Measurements from ENCODE around the gene RAD51B.

The RAD51B gene

DNA sequence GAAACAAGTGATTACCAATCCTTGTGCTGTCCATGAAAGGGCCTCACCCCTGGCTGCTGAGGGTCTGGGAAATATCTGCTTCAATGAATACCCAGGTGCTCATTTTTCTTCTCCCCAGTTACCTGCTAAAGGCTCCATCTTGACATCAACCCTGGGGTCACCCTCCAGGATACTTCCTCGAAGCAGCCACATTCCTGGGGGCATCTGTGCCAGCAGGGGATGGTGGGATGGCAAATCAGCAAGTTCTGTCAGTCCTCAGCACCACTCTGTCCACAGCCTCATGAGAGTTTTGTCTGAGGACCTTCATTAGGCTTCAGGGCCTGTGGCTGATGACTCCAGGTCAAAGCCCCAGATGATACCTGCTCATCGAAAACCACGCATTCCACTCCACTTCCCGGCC is 848.4 kb downstream of the RAD51B start:
- no peak overlapping the region for H3K27ac ChIP-seq (ENCODE audit: extremely low read depth, low read depth, low read length)
- no peaks in the 10 kb centered on the region for H3K4me1 ChIP-seq (ENCODE audit: control insufficient read depth, insufficient read depth, low read length)
- no peaks in the 10 kb centered on the region for H3K9me3 ChIP-seq (ENCODE audit: control insufficient read depth, insufficient read depth, low read depth, low read length)
- TF ChIP-seq, protein P1, sequence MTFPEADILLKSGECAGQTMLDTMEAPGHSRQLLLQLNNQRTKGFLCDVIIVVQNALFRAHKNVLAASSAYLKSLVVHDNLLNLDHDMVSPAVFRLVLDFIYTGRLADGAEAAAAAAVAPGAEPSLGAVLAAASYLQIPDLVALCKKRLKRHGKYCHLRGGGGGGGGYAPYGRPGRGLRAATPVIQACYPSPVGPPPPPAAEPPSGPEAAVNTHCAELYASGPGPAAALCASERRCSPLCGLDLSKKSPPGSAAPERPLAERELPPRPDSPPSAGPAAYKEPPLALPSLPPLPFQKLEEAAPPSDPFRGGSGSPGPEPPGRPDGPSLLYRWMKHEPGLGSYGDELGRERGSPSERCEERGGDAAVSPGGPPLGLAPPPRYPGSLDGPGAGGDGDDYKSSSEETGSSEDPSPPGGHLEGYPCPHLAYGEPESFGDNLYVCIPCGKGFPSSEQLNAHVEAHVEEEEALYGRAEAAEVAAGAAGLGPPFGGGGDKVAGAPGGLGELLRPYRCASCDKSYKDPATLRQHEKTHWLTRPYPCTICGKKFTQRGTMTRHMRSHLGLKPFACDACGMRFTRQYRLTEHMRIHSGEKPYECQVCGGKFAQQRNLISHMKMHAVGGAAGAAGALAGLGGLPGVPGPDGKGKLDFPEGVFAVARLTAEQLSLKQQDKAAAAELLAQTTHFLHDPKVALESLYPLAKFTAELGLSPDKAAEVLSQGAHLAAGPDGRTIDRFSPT (tag by site-specific recombination; IDR thresholded peaks at IDR 0.05), result no peak
- TF ChIP-seq ZNF843 (tag by site-specific recombination; IDR thresholded peaks at IDR 0.05), result no peak
- TF ChIP-seq, protein P2, sequence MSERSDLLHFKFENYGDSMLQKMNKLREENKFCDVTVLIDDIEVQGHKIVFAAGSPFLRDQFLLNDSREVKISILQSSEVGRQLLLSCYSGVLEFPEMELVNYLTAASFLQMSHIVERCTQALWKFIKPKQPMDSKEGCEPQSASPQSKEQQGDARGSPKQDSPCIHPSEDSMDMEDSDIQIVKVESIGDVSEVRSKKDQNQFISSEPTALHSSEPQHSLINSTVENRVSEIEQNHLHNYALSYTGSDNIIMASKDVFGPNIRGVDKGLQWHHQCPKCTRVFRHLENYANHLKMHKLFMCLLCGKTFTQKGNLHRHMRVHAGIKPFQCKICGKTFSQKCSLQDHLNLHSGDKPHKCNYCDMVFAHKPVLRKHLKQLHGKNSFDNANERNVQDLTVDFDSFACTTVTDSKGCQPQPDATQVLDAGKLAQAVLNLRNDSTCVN (tag by site-specific recombination; optimal IDR thresholded peaks at IDR 0.05), result no peak
- TF ChIP-seq, protein P3, sequence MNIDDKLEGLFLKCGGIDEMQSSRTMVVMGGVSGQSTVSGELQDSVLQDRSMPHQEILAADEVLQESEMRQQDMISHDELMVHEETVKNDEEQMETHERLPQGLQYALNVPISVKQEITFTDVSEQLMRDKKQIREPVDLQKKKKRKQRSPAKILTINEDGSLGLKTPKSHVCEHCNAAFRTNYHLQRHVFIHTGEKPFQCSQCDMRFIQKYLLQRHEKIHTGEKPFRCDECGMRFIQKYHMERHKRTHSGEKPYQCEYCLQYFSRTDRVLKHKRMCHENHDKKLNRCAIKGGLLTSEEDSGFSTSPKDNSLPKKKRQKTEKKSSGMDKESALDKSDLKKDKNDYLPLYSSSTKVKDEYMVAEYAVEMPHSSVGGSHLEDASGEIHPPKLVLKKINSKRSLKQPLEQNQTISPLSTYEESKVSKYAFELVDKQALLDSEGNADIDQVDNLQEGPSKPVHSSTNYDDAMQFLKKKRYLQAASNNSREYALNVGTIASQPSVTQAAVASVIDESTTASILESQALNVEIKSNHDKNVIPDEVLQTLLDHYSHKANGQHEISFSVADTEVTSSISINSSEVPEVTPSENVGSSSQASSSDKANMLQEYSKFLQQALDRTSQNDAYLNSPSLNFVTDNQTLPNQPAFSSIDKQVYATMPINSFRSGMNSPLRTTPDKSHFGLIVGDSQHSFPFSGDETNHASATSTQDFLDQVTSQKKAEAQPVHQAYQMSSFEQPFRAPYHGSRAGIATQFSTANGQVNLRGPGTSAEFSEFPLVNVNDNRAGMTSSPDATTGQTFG (tag by site-specific recombination; IDR thresholded peaks at IDR 0.05; ENCODE audit: borderline replicate concordance), result no peak
- TF ChIP-seq REPIN1 (tag by site-specific recombination; IDR thresholded peaks at IDR 0.05; ENCODE audit: low read depth), result no peak
- no peak for TF ChIP-seq ZNF248 (tag by site-specific recombination; IDR thresholded peaks at IDR 0.05)
- no peak for TF ChIP-seq ZNF214 (tag by site-specific recombination; IDR thresholded peaks at IDR 0.05; ENCODE audit: borderline replicate concordance)
- no peak for TF ChIP-seq ZNF747 (tag by site-specific recombination; IDR thresholded peaks at IDR 0.05)
- TF ChIP-seq ZNF830 (tag by site-specific recombination; IDR thresholded peaks at IDR 0.05; ENCODE audit: low read depth), result no peak
- no peak for TF ChIP-seq ZBTB8A (tag by site-specific recombination; IDR thresholded peaks at IDR 0.05)
- no peak for TF ChIP-seq OSR2 (tag by site-specific recombination; IDR thresholded peaks at IDR 0.05)
- no peak for TF ChIP-seq ZNF114 (tag by site-specific recombination; IDR thresholded peaks at IDR 0.05)
- TF ChIP-seq ZNF664 (tag by site-specific recombination; IDR thresholded peaks at IDR 0.05), result no peak
- no peak for TF ChIP-seq ZNF548 (tag by site-specific recombination; IDR thresholded peaks at IDR 0.05)
- CTCF ChIA-PET, result no interaction called here
- POLR2A ChIA-PET, result no interaction called here
- no peak overlapping the region for H3K4me3 ChIP-seq (ENCODE audit: low read depth, low read length)
- no peaks in the 10 kb centered on the region for H3K36me3 ChIP-seq (ENCODE audit: control insufficient read depth in 2 of 2, insufficient read depth in 1 of 2, low read length in 2 of 2)

DNA sequence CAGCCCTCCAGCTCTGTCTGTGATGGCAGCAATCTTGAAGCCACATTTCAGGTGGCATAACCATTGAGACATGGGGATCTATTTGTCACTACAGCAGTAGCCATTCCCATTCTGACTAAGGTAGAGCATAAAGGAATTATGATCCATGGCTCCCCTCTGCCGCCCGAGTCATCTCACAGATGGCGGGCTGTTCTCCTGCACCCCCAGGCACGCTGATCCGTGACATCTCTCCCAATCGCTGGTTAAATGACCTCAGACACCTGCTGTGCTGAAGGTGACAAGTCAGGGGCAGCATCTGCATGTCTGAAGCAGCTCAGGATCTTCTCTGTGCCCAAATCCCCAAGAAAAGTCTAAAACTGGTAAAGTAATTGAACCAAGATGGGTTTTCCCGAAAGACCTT is 849.0 kb downstream of the RAD51B start:
- no peaks in the 10 kb centered on the region for H3K4me1 ChIP-seq (ENCODE audit: control insufficient read depth, insufficient read depth, low read length)
- ChIA-PET POLR2A (no interaction called here), CTCF (interaction anchor here (0.6 kb wide), 1 partner anchor 592 kb away, joined by 3 read pairs; no protein-coding TSS in a partner anchor)
- TF ChIP-seq ZEB2 (tag by site-specific recombination; IDR thresholded peaks at IDR 0.05) (no peak), ZNF585B (tag by site-specific recombination; IDR thresholded peaks at IDR 0.05) (no peak), ZNF132 (tag by site-specific recombination; IDR thresholded peaks at IDR 0.05; ENCODE audit: borderline replicate concordance) (no peak), ZNF626 (tag by site-specific recombination; IDR thresholded peaks at IDR 0.05) (no peak), GLIS2 (tag by site-specific recombination; IDR thresholded peaks at IDR 0.05) (no peak), ZFHX2 (tag by site-specific recombination; conservative IDR thresholded peaks at IDR 0.05) (no peak), ZNF514 (tag by site-specific recombination; IDR thresholded peaks at IDR 0.05) (no peak), YY1 (tag by site-specific recombination; IDR thresholded peaks at IDR 0.05) (no peak), ZFP37 (tag by site-specific recombination; IDR thresholded peaks at IDR 0.05) (no peak), ZNF292 (tag by site-specific recombination; IDR thresholded peaks at IDR 0.05; ENCODE audit: borderline replicate concordance, low read depth) (no peak), ZNF629 (tag by site-specific recombination; IDR thresholded peaks at IDR 0.05) (no peak), ZNF16 (tag by site-specific recombination; IDR thresholded peaks at IDR 0.05; ENCODE audit: low read depth) (no peak), ZNF184 (tag by site-specific recombination; IDR thresholded peaks at IDR 0.05) (no peak), ZNF548 (tag by site-specific recombination; IDR thresholded peaks at IDR 0.05) (no peak)
- TF ChIP-seq, protein P4, sequence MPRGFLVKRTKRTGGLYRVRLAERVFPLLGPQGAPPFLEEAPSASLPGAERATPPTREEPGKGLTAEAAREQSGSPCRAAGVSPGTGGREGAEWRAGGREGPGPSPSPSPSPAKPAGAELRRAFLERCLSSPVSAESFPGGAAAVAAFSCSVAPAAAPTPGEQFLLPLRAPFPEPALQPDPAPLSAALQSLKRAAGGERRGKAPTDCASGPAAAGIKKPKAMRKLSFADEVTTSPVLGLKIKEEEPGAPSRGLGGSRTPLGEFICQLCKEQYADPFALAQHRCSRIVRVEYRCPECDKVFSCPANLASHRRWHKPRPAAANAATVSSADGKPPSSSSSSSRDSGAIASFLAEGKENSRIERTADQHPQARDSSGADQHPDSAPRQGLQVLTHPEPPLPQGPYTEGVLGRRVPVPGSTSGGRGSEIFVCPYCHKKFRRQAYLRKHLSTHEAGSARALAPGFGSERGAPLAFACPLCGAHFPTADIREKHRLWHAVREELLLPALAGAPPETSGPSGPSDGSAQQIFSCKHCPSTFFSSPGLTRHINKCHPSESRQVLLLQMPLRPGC (tag by site-specific recombination; IDR thresholded peaks at IDR 0.05), result no peak

More for the DNA sequence above, 849.0 kb downstream of the RAD51B start:
- Histone ChIP-seq H3K9me3 (ENCODE audit: control insufficient read depth, insufficient read depth, low read depth, low read length) (no peaks in the 10 kb centered on the region), H3K36me3 (ENCODE audit: control insufficient read depth in 2 of 2, insufficient read depth in 1 of 2, low read length in 2 of 2) (no peaks in the 10 kb centered on the region), H3K27ac (ENCODE audit: extremely low read depth, low read depth, low read length) (no peak overlapping the region), H3K4me3 (ENCODE audit: low read depth, low read length) (no peak overlapping the region)

Data from HEK293 (cell line).